ENCODE results near the gene BRI3BP.
"Not testable (repeated sequence)": the region's sequence is repeated elsewhere in the genome, so short reads cannot be mapped to it uniquely, and the experiment has no call there.

Gene BRI3BP

DNA sequence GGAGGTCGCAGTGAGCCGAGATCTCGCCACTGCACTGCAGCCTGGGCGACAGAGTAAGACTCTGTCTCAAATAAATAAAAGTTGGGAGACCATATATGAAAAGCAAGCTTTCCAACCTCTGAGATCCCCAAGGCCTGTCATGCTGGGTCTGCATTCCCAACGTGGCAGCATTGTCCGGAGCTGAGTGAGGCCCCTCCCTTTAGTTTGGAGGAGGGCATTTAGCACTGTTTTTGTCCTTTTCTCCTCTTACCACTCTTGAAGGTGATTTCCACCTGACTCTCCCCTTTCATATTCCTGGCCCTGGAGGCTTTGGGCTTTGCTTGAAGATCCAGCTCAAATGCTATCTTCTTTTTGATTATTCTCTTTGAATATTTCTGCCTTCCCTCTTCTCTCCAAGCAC is 74.9 kb downstream of the BRI3BP start:
- no peak for TF ChIP-seq CTCF (IDR thresholded peaks at IDR 0.05; ENCODE audit: extremely low read depth, missing control alignments)
- no peak for DNase-seq (ENCODE audit: low spot score)

- no peak for DNase-seq (ENCODE audit: low spot score)
- no peak for TF ChIP-seq CTCF (IDR thresholded peaks at IDR 0.05; ENCODE audit: extremely low read depth, missing control alignments)
Observed at GRCh38 chr12:125069616-125070015, 76.2 kb downstream of the BRI3BP start.

- no peak for TF ChIP-seq CTCF (IDR thresholded peaks at IDR 0.05; ENCODE audit: extremely low read depth, missing control alignments)
- DNase-seq (ENCODE audit: low spot score): no peak
Observed at GRCh38 chr12:125070112-125070511, 76.7 kb downstream of the BRI3BP start.

- DNase-seq (ENCODE audit: low spot score): no peak
- no peak for TF ChIP-seq CTCF (IDR thresholded peaks at IDR 0.05; ENCODE audit: extremely low read depth, missing control alignments)
Observed at GRCh38 chr12:125070661-125071390, 77.4 kb downstream of the BRI3BP start.

DNA sequence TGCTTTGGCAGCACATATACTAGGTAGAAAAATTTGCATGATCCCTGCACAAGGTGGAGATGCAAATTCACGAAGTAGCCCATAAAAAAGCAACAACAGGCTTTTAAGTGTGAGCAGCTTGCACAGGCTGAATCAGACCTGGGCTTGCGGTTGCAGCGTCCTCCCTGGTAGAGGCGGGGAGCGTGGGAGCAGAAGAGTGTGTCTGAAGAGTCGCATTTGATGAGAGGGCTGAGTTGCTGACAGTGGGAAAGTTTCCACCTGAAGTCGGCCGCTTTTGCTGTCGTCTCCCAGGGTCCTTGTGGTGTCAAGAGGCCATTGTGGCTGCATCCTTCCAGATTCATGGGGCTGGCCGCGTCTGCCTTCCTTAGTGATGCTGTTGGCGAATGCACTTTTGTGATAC is 78.0 kb downstream of the BRI3BP start:
- DNase-seq (ENCODE audit: low spot score): no peak
- no peak for TF ChIP-seq CTCF (IDR thresholded peaks at IDR 0.05; ENCODE audit: extremely low read depth, missing control alignments)

GRCh38 chr12:125072496-125072895 is 79.1 kb downstream of the BRI3BP start:
- TF ChIP-seq CTCF (IDR thresholded peaks at IDR 0.05; ENCODE audit: extremely low read depth, missing control alignments): no peak
- no peak for DNase-seq (ENCODE audit: low spot score)

DNA sequence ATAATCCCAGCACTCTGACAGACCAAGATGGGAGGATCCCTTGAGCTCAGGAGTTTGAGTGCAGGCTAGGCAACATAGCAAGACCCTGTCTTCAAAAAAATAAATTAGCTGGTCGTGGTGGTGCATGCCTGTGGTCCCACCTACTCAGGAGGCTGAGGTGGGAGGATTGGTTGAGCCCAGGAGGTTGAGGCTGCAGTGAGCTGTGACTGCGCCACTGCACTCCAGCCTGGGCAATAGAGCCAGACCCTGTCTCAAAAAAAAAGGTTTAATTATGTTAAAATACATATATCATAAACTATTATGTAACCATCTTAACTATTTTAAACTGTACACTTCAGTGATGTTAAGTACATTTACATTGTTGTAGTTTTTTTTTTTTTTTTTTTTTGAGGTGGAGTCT is 80.8 kb downstream of the BRI3BP start:
- not testable (repeated sequence) for DNase-seq (ENCODE audit: low spot score)

- no peak for DNase-seq (ENCODE audit: low spot score)
- no peak for TF ChIP-seq CTCF (IDR thresholded peaks at IDR 0.05; ENCODE audit: extremely low read depth, missing control alignments)
Observed at GRCh38 chr12:125076103-125076502, 82.7 kb downstream of the BRI3BP start.
